Gastrocnemius medialis (tissue), 4 donors: ENCODE results near the gene RBM34. TPM values are rescaled to one million over a fixed set of nuclear protein-coding genes. Genes with fewer than 3 reads are reported as not detected.

Experiments used
- ATAC-seq, 2 donors: fragments of 150-250 bp; one replicate each; pipeline ENCODE4 v1.9.1; 2016
- DNase-seq, 2 donors: peaks; one replicate each; pipeline ENCODE4 v3.0.0-alpha.2; 2019
- H3K27ac ChIP-seq, 4 donors: fragments of 200-600 bp; sonication (generic); 1 replicate in 1 of 4; 2 replicates in 3 of 4; pipeline ENCODE4 v1.5.1; 2016 to 2018; ENCODE audit warnings: mild to moderate bottlenecking in 2 of 4, moderate library complexity in 1 of 4
- H3K27me3 ChIP-seq, 3 donors: fragments of 200-600 bp; sonication (generic) in 2 of 3; 1 replicate in 1 of 3; 2 replicates in 2 of 3; pipeline versions ENCODE4 v1.5.1 to v1.6.0; 2016 to 2019; ENCODE audit warnings: mild to moderate bottlenecking in 1 of 3, moderate library complexity in 1 of 3
- H3K36me3 ChIP-seq, 2 donors: fragments of 200-600 bp; sonication (generic) in 1 of 2; one replicate each; pipeline ENCODE4 v1.5.1; 2017 to 2018
- H3K4me1 ChIP-seq, 2 donors: fragments of 200-600 bp; sonication (generic) in 1 of 2; one replicate each; pipeline ENCODE4 v1.5.1; 2016 to 2017; ENCODE audit warnings: mild to moderate bottlenecking in 2 of 2
- H3K4me3 ChIP-seq, 4 donors: fragments of 200-600 bp; sonication (generic) in 3 of 4; 1 replicate in 1 of 4; 2 replicates in 3 of 4; pipeline ENCODE4 v1.5.1; 2016 to 2019; ENCODE audit warnings: mild to moderate bottlenecking in 2 of 4
- H3K9me3 ChIP-seq, 3 donors: fragments of 200-600 bp; sonication (generic) in 2 of 3; 1 replicate in 1 of 3; 2 replicates in 2 of 3; pipeline ENCODE4 v1.5.1; 2016 to 2019
- POLR2A ChIP-seq, 2 donors: fragments of 450-650 bp; IDR thresholded peaks; one replicate each; pipeline ENCODE4 v1.6.1; 2017; ENCODE audit warnings: antibody characterized with exemption in 2 of 2, mild to moderate bottlenecking in 2 of 2, moderate library complexity in 2 of 2
- in situ Hi-C, 4 donors: fragments of 200-750 bp; cut with MboI; loops; one replicate each; pipeline versions ENCODE4 v1.15.0 to v1.8.0; 2017; ENCODE audit warnings: low sequenced_read_pairs in 4 of 4
- intact Hi-C: fragments of 100-400 bp; cut with DNase I; formaldehyde crosslinking; loops from one replicate; pipeline ENCODE4 v1.15.1; 2023; ENCODE audit warnings: low total_unique reads
- total RNA-seq, 4 donors: library from RNA; depleted of rRNA; stranded (reverse); fragments of >200 nt; gene quantifications; one replicate each; pipeline versions ENCODE4 v1.1.0 to v1.2.3, GENCODE V29; 2016
- TF ChIP-seq, protein P1 (sequence below), 5 experiments: fragments of 450-650 bp in 3 of 5; fragments of 200-600 bp in 2 of 5; sonication (generic) in 2 of 5; IDR thresholded peaks in 4 of 5; conservative IDR thresholded peaks in 1 of 5; 1 replicate in 4 of 5; 2 replicates in 1 of 5; pipeline ENCODE4 v1.5.1; 2016 to 2019; ENCODE audit warnings: antibody characterized with exemption in 5 of 5, mild to moderate bottlenecking in 3 of 5, moderate library complexity in 3 of 5

The RBM34 gene
- total RNA-seq, 4 donors from 2014 or later = 44.8 to 136 (median 66.8) TPM

DNA sequence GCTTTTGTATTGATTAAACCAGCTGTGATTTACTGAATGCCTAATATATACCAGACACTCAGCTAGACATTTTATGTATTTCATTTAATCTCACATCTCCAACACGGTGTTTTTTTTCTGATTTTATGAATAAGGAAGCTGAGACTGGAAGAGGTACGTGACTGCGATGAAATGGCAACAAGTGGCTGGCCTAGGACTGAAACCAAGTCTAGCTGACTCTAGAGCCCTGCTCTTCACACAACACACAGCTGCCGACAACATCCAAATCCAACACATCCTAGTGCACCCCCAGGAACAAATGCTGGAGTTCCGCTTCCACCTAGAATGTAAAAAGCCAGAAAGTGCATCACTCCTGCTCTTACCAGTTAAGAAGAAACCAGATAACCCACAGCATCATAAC lies 21.7 kb downstream of the RBM34 start:
- ATAC-seq (no peak), DNase-seq (no peak)
- no peak overlapping the region for H3K27ac ChIP-seq
- intact Hi-C loops (no loop called here), in situ Hi-C loops (no loop called here)
- no peaks in the 10 kb centered on the region for H3K9me3 ChIP-seq
- no peaks in the 10 kb centered on the region for H3K4me1 ChIP-seq
- TF ChIP-seq, protein P1, sequence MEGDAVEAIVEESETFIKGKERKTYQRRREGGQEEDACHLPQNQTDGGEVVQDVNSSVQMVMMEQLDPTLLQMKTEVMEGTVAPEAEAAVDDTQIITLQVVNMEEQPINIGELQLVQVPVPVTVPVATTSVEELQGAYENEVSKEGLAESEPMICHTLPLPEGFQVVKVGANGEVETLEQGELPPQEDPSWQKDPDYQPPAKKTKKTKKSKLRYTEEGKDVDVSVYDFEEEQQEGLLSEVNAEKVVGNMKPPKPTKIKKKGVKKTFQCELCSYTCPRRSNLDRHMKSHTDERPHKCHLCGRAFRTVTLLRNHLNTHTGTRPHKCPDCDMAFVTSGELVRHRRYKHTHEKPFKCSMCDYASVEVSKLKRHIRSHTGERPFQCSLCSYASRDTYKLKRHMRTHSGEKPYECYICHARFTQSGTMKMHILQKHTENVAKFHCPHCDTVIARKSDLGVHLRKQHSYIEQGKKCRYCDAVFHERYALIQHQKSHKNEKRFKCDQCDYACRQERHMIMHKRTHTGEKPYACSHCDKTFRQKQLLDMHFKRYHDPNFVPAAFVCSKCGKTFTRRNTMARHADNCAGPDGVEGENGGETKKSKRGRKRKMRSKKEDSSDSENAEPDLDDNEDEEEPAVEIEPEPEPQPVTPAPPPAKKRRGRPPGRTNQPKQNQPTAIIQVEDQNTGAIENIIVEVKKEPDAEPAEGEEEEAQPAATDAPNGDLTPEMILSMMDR (IDR thresholded peaks at IDR 0.05 in 4 of 5, conservative IDR thresholded peaks at IDR 0.05 in 1 of 5) = no peak
- TF ChIP-seq POLR2A (IDR thresholded peaks at IDR 0.05) = no peak
- no peaks in the 10 kb centered on the region for H3K27me3 ChIP-seq
- H3K36me3 ChIP-seq = peaks cover 0 to 48% of the 10 kb centered on the region in 2 donors
- no peak overlapping the region for H3K4me3 ChIP-seq

DNA sequence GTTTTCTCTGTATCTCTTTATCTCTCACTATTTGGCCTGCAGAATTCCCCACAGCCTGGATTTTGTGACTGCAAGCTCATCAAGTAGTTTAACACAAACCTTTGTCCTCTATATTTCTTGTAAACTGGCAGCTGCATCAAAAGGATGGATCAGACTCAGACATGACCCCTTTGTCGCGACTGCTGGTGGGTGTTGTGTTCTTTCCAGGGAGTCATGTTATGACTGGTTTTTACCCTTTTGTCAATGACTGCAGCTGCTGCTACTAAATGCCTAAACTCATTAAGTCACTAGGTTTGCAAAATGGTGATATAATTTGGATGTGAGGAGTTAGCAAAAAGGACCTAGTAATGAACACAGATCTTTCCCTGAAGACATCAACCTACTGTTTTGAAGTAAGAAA lies 22.2 kb downstream of the RBM34 start:
- no peaks in the 10 kb centered on the region for H3K9me3 ChIP-seq
- peaks cover 0 to 51% of the 10 kb centered on the region in 2 donors for H3K36me3 ChIP-seq
- TF ChIP-seq POLR2A (IDR thresholded peaks at IDR 0.05) = no peak
- TF ChIP-seq, protein P1 (IDR thresholded peaks at IDR 0.05 in 4 of 5, conservative IDR thresholded peaks at IDR 0.05 in 1 of 5) = no peak
- no peak overlapping the region for H3K4me3 ChIP-seq
- in situ Hi-C loops = no loop called here
- no peaks in the 10 kb centered on the region for H3K4me1 ChIP-seq
- DNase-seq (no peak), ATAC-seq (no peak)
- intact Hi-C loops = no loop called here
- no peaks in the 10 kb centered on the region for H3K27me3 ChIP-seq
- no peak overlapping the region for H3K27ac ChIP-seq

DNA sequence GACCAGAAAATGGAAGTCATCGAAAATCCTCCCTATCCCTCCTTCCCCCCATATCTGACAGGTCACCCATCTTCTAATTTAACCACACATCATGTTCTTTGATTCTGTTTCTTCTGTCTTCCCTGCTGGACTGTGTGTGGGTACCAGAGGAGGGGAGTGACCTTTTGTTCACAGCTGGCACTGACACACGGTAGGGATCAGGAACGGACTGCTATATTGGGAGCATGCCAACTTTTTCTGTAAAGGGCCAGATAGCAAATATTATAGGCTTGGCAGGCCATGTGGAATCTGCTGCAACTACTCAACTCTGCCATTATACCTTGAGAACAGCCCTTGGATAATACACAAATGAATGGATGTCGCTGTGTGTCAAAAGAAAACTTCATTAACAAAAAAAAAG lies 24.9 kb downstream of the RBM34 start:
- intact Hi-C loops (no loop called here), in situ Hi-C loops (no loop called here)
- no peaks in the 10 kb centered on the region for H3K9me3 ChIP-seq
- DNase-seq (no peak), ATAC-seq (no peak)
- H3K27me3 ChIP-seq = no peaks in the 10 kb centered on the region
- H3K27ac ChIP-seq = no peak overlapping the region
- H3K36me3 ChIP-seq = peaks cover 0 to 51% of the 10 kb centered on the region in 2 donors
- no peak for TF ChIP-seq POLR2A (IDR thresholded peaks at IDR 0.05)
- TF ChIP-seq, protein P1 (IDR thresholded peaks at IDR 0.05 in 4 of 5, conservative IDR thresholded peaks at IDR 0.05 in 1 of 5) = no peak
- H3K4me3 ChIP-seq = no peak overlapping the region
- H3K4me1 ChIP-seq = no peaks in the 10 kb centered on the region

DNA sequence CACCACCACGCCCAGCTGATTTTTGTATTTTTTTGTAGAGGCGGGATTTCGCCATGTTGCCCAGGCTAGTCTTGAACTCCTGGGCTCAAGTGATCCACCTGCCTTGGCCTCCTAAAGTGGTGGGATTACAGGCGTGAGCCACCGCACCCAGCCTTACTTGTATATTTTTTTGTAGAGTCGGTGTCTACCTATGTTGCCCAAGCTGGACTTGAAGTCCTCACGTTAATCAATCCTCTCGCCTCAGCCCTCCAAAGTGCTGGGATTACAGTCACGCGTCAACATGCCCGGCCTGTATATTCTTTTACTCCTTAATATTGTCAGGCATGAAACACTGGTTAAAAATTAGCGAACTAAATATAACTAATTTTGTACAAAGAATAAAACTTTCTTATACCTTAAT lies 26.9 kb downstream of the RBM34 start:
- ATAC-seq = no peak
- intact Hi-C loops (no loop called here), in situ Hi-C loops (no loop called here)
- no peak for DNase-seq
- TF ChIP-seq, protein P1 (IDR thresholded peaks at IDR 0.05 in 4 of 5, conservative IDR thresholded peaks at IDR 0.05 in 1 of 5) = no peak
- TF ChIP-seq POLR2A (IDR thresholded peaks at IDR 0.05) = no peak
- H3K4me1 ChIP-seq = peaks cover 0 to 2% of the 10 kb centered on the region in 2 donors
- H3K27me3 ChIP-seq = no peaks in the 10 kb centered on the region
- no peaks in the 10 kb centered on the region for H3K9me3 ChIP-seq
- H3K27ac ChIP-seq = no peak overlapping the region
- peaks cover 0 to 50% of the 10 kb centered on the region in 2 donors for H3K36me3 ChIP-seq
- no peak overlapping the region for H3K4me3 ChIP-seq

DNA sequence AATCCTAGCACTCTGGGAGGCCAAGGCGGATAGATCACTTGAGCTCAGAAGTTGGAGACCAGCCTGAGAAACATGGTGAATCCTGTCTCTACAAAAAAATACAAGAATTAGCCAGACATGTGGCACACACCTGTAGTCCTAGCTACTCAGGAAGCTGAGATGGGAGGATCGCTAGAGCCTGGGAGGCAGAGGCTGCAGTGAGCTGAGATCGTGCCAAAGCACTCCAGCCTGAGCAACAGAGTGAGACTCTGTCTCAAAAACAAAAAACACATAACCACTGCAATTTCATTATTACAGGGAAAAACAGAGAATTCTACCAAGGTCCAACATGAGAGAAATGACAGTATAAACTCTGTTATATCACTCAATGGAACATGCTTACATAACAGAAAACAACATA lies 28.0 kb downstream of the RBM34 start:
- intact Hi-C loops = no loop called here
- H3K4me1 ChIP-seq = peaks cover 0 to 4% of the 10 kb centered on the region in 2 donors
- no peak for ATAC-seq
- H3K36me3 ChIP-seq = peaks cover 0 to 50% of the 10 kb centered on the region in 2 donors
- TF ChIP-seq POLR2A (IDR thresholded peaks at IDR 0.05) = no peak
- no peaks in the 10 kb centered on the region for H3K9me3 ChIP-seq
- no peak overlapping the region for H3K27ac ChIP-seq
- no peak overlapping the region for H3K4me3 ChIP-seq
- DNase-seq = no peak
- H3K27me3 ChIP-seq = no peaks in the 10 kb centered on the region
- in situ Hi-C loops = no loop called here
